GM19452 (cell line): Measurements from ENCODE around the gene STEAP4.

Experiments used
- ATAC-seq: cut with Tn5 transposase; IDR thresholded peaks from one replicate; pipeline ENCODE4 v1.9.1; 2021; ENCODE audit not compliant: unreplicated experiment

Gene STEAP4

GRCh38 chr7:88223265-88223664, 83.4 kb downstream of the STEAP4 start:
- ATAC-seq, result no peak
